Measurements from ENCODE around the gene MAGEA12. TPM values are rescaled to one million over a fixed set of nuclear protein-coding genes. Genes with fewer than 3 reads are reported as not detected.
"Not testable (repeated sequence)": the region's sequence is repeated elsewhere in the genome, so short reads cannot be mapped to it uniquely, and the experiment has no call there.

MAGEA12 gene, protein sequence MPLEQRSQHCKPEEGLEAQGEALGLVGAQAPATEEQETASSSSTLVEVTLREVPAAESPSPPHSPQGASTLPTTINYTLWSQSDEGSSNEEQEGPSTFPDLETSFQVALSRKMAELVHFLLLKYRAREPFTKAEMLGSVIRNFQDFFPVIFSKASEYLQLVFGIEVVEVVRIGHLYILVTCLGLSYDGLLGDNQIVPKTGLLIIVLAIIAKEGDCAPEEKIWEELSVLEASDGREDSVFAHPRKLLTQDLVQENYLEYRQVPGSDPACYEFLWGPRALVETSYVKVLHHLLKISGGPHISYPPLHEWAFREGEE
- not detected in 2 replicates for total RNA-seq (2014; rRNA removed; shearing (Covaris generic))

DNA sequence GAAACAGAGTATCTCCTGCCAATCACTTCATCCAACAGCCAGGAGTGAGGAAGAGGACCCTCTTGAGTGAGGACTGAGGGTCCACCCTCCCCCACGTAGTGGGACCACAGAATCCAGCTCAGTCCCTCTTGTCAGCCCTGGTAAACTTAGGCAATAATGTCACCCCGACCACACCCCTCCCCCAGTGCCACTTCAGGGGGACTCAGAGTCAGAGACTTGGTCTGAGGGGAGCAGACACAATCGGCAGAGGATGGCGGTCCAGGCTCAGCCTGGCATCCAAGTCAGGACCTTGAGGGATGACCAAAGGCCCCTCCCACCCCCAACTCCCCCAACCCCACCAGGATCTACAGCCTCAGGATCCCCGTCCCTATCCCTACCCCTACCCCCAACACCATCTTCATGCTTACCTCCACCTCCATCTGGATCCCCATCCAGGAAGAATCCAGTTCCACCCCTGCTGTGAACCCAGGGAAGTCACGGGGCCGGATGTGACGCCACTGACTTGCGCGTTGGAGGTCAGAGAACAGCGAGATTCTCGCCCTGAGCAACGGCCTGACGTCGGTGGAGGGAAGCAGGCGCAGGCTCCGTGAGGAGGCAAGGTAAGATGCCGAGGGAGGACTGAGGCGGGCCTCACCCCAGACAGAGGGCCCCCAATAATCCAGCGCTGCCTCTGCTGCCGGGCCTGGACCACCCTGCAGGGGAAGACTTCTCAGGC lies at the start of gene MAGEA12, which contains the start of gene CSAG1:
Gene MAGEA12, plus strand, starts transcription at position 497 of the 715 bp plus-strand sequence. CDS start 2,405 bp downstream, outside the sequence.
Gene CSAG1, minus strand, starts transcription at position 461 of the 715 bp plus-strand sequence. CDS start 1,261 bp downstream, outside the sequence.
- in situ Hi-C loops (cut with HindIII; ENCODE audit: low sequenced_read_pairs), result no loop called here
- no peak for DNase-seq (ENCODE audit: low spot score)

- in situ Hi-C loops (cut with HindIII; ENCODE audit: low sequenced_read_pairs); DNase-seq (ENCODE audit: low spot score): not testable (repeated sequence)
These were observed 35.3 kb upstream of the MAGEA12 start, which contains the start of gene MAGEA3 for GRCh38 chrX:152697952-152698931. TSS of gene MAGEA3 (plus strand) at chrX:152698794. CDS start at chrX:152700833, 2,039 bp downstream.

GRCh38 chrX:152700390-152700789 lies 33.2 kb upstream of the MAGEA12 start:
- DNase-seq (ENCODE audit: low spot score); in situ Hi-C loops (cut with HindIII; ENCODE audit: low sequenced_read_pairs): not testable (repeated sequence)

DNA sequence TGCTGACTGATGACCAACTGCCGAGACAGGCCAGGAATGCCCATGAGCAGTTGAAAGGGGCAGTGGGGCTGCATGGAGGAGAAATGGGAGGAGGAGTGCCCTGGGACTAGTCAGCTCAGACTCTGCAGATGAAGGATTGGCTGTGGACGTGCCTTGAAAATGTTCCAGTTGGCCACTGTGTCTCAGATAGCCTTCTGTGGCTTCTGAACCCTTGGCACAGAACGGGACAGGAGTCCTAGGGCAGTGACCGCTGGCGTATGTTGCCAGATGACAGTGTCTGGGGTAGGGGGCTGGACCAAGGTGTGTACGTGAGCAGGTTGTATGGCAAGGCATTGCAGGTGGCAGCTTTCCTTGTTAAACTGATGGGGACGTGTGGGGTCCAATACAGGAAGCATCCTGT lies 27.1 kb upstream of the MAGEA12 start:
- in situ Hi-C loops (cut with HindIII; ENCODE audit: low sequenced_read_pairs); DNase-seq (ENCODE audit: low spot score): not testable (repeated sequence)

DNA sequence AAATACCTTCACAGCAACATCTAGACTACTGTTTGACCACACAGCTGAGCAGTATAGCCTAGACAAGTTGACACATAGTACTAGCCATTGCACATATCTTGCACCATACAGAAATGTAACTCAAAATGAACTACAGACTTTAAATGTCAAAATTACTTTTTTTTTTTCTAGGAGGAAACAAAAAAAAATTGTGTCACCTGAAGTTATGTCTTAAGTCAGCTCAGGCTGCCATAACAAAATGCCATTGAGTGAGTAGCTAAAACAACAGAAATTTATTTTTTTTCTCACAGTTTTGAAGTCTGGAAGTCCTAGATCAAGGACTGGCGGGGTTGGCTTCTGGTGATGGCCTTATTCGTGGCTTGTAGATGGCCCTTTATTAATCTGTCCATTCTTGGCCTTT lies 24.4 kb upstream of the MAGEA12 start, which contains the start of gene CSAG2:
Gene CSAG2, minus strand, starts transcription at position 101 of the 400 bp plus-strand sequence. CDS start 161 bp downstream, outside the sequence.
- in situ Hi-C loops (cut with HindIII; ENCODE audit: low sequenced_read_pairs); DNase-seq (ENCODE audit: low spot score): not testable (repeated sequence)

DNA sequence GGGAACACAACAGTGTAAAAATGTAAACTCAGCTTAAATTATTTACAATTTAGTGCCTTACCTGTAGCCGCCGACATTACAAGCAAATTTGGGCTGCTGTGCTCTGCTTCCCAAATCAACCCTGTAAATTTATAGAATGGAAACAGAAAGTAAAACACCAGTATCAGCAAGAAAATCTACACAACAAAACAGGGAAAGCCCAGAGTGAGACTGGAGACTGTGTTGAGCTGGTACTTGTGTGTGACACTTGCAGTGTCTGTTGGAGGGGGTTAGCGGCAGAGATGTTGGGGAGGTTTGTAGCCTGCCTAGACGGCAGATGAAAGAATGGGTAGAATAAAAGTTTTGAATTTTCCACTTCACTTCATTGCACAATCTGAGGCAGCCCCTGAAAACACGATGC lies 20.4 kb upstream of the MAGEA12 start:
- DNase-seq (ENCODE audit: low spot score); in situ Hi-C loops (cut with HindIII; ENCODE audit: low sequenced_read_pairs): not testable (repeated sequence)

GRCh38 chrX:152713815-152714787 lies 19.5 kb upstream of the MAGEA12 start, which contains the start of gene MAGEA2B:
TSS of gene MAGEA2B (plus strand) at chrX:152714628. CDS start at chrX:152717107, 2,479 bp downstream.
- in situ Hi-C loops (cut with HindIII; ENCODE audit: low sequenced_read_pairs); DNase-seq (ENCODE audit: low spot score): not testable (repeated sequence)

DNA sequence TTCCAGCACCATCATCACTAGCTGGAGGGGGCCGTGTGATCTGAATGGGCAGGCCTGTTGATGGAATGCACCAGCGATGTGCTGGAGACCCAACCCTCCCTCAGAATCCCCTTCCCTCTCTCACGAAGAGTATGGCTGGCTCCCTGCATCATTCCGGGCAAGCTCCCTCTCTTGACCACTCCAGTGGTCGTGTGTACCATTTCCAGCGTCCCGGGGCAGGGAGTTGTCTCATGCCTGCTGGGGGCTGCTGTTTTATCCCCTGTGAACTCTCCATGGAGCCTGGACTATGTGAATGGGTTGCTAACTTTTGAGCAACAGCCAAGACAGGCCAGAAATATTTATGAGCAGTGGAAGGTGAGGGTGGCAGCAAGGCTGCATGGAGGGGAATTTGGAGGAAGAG lies 8.1 kb upstream of the MAGEA12 start:
- in situ Hi-C loops (cut with HindIII; ENCODE audit: low sequenced_read_pairs), result no loop called here
- DNase-seq (ENCODE audit: low spot score), result no peak

DNA sequence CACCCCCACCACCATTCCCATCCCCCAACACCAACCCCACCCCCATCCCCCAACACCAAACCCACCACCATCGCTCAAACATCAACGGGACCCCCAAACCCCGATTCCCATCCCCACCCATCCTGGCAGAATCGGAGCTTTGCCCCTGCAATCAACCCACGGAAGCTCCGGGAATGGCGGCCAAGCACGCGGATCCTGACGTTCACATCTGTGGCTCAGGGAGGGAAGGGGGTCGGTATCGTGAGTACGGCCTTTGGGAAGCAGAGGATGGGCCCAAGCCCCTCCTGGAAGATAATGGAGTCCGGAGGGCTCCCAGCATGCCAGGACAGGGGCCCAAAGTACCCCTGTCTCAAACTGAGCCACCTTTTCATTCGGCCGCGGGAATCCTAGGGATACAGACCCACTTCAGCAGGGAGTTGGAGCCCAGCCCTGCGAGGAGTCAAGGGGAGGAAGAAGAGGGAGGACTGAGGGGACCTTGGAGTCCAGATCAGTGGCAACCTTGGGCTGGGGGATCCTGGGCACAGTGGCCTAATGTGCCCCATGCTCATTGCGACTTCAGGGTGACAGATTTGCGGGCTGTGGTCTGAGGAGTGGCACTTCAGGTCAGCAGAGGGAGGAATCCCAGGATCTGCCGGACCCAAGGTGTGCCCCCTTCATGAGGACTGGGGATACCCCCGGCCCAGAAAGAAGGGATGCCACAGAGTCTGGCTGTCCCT lies 744 bp downstream of the MAGEA12 start:
- in situ Hi-C loops (cut with HindIII; ENCODE audit: low sequenced_read_pairs); DNase-seq (ENCODE audit: low spot score): not testable (repeated sequence)

- in situ Hi-C loops (cut with HindIII; ENCODE audit: low sequenced_read_pairs), result no loop called here
- DNase-seq (ENCODE audit: low spot score), result no peak
These were observed 1.5 kb downstream of the MAGEA12 start for GRCh38 chrX:152735101-152735500.

GRCh38 chrX:152735860-152736511 lies 2.4 kb downstream of the MAGEA12 start:
- in situ Hi-C loops (cut with HindIII; ENCODE audit: low sequenced_read_pairs), result no loop called here
- no peak for DNase-seq (ENCODE audit: low spot score)

DNA sequence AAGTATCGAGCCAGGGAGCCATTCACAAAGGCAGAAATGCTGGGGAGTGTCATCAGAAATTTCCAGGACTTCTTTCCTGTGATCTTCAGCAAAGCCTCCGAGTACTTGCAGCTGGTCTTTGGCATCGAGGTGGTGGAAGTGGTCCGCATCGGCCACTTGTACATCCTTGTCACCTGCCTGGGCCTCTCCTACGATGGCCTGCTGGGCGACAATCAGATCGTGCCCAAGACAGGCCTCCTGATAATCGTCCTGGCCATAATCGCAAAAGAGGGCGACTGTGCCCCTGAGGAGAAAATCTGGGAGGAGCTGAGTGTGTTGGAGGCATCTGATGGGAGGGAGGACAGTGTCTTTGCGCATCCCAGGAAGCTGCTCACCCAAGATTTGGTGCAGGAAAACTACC lies 3.0 kb downstream of the MAGEA12 start:
- in situ Hi-C loops (cut with HindIII; ENCODE audit: low sequenced_read_pairs); DNase-seq (ENCODE audit: low spot score): not testable (repeated sequence)

DNA sequence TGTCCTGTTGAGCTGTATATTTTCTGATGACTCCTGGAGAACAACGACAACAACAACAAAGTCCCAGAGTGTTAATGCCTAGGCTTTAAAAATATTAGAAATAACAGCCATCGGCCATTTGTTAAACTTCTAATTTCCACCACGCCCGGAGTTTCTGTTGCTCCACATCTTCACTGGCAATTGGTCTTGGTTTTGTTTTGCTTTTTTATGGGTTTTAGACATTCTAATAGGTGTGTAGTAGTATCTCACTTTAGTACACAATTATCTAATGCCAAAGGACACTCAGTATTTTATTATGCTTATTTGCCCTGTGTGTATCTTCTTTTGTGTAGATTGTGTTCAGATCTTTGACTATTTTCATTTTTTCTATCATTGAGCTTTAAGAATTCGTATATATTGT lies 5.0 kb downstream of the MAGEA12 start:
- in situ Hi-C loops (cut with HindIII; ENCODE audit: low sequenced_read_pairs), result no loop called here

GRCh38 chrX:152753686-152754650 lies 20.4 kb downstream of the MAGEA12 start, which contains the start of gene MAGEA2:
TSS of gene MAGEA2 (minus strand) at chrX:152753842. CDS start at chrX:152751363, 2,479 bp downstream.
- DNase-seq (ENCODE audit: low spot score); in situ Hi-C loops (cut with HindIII; ENCODE audit: low sequenced_read_pairs): not testable (repeated sequence)

More for the DNA sequence above, 5.0 kb downstream of the MAGEA12 start:
- DNase-seq (ENCODE audit: low spot score), result no peak

DNA sequence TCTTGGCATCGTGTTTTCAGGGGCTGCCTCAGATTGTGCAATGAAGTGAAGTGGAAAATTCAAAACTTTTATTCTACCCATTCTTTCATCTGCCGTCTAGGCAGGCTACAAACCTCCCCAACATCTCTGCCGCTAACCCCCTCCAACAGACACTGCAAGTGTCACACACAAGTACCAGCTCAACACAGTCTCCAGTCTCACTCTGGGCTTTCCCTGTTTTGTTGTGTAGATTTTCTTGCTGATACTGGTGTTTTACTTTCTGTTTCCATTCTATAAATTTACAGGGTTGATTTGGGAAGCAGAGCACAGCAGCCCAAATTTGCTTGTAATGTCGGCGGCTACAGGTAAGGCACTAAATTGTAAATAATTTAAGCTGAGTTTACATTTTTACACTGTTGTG lies 21.3 kb downstream of the MAGEA12 start:
- DNase-seq (ENCODE audit: low spot score); in situ Hi-C loops (cut with HindIII; ENCODE audit: low sequenced_read_pairs): not testable (repeated sequence)
